ENCODE results near the gene ICE2. TPM values are rescaled to one million over a fixed set of nuclear protein-coding genes. Genes with fewer than 3 reads are reported as not detected.

ICE2 gene
- polyA plus RNA-seq, 3 donors = 10.0 to 27.0 (median 24.8) TPM

DNA sequence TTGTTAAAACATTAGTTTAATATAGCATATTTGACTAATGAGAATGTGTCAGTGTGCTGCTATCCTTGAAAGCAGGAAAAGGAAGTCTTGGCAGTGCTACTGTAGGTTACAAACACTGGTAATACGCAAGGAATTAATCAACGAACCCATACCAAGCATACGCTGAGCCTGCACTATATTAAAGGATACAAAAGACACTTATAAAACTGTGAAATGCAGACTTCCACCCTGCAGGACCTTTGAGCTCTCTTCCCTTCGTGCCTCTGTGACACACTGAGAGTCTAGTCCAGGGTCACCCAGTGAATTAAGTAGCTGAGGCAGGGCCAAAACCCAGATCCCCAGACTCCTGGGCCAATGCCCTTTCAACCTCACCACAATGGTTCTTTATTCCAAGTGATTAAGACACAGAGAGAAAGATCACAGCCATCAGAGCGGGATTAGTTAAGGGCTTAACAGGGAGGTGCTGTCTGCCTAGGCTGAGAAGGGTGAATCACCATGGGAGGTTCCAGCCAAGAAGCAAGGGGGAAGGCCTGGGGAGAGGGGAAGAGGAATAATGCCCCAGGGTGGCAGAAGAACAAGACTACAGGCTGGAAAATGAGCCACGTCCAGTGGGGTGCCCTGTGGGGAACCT is 88.0 kb downstream of the ICE2 start:
- Mint-ChIP-seq H3K4me1 (peaks cover 84% of the 10 kb centered on the region), H3K27ac (peak overlapping the region; percentile 82 to 99 (median 91)), H3K4me3 (peak overlapping the region in 1 of 2 donors; percentile 68), H3K27me3 (ENCODE audit: low read depth in 3 of 3) (peaks cover 0 to 1% (median 0%) of the 10 kb centered on the region in 3 donors), H3K36me3 (peaks cover 38 to 68% of the 10 kb centered on the region in 2 donors), H3K9me3 (no peaks in the 10 kb centered on the region)
- DNase-seq = peak; percentile 78 to 89 (median 78)
- intact Hi-C loops (cut with micrococcal nuclease) = loop anchor here in 1 of 2 donors (10.0 kb wide), 1 partner anchor 54 kb away; no protein-coding TSS in a partner anchor
- Histone ChIP-seq H3K27ac (ENCODE audit: low read depth in 1 of 2, low read length in 2 of 2) (peak overlapping the region; percentile 26 to 99), H3K9me3 (replicated peaks in 1 of 2; ENCODE audit: control insufficient read depth in 1 of 2, insufficient read depth in 1 of 2, low read length in 2 of 2) (no peaks in the 10 kb centered on the region), H4K20me1 (ENCODE audit: insufficient read depth, low read length) (peaks cover 100% of the 10 kb centered on the region), H3K36me3 (replicated peaks in 1 of 2; ENCODE audit: control insufficient read depth in 1 of 2, insufficient read depth in 2 of 2, low read length in 2 of 2) (peaks cover 4 to 55% of the 10 kb centered on the region in 2 donors), H3K4me1 (ENCODE audit: control insufficient read depth in 1 of 2, insufficient read depth in 2 of 2, low read length in 2 of 2) (peaks cover 57 to 74% of the 10 kb centered on the region in 2 donors), H2AFZ (ENCODE audit: insufficient read depth, low read depth, low read length, poor library complexity, severe bottlenecking) (no peak overlapping the region), H3K4me2 (replicated peaks; ENCODE audit: extremely low read depth, low read length, poor library complexity, severe bottlenecking) (peak overlapping the region; percentile 43), H3K27me3 (ENCODE audit: control insufficient read depth in 2 of 2, insufficient read depth in 2 of 2, low read length in 2 of 2) (no peaks in the 10 kb centered on the region), H3K4me3 (replicated peaks in 1 of 3; ENCODE audit: low read depth in 2 of 3, low read length in 3 of 3) (peak overlapping the region in 1 of 3 experiments; percentile 18), H3K79me2 (ENCODE audit: insufficient read depth, low read length) (peaks cover 100% of the 10 kb centered on the region), H3K9ac (ENCODE audit: insufficient read depth, low read length, poor library complexity, severe bottlenecking) (no peak overlapping the region)
- 76% methylated on average over 3 of the region's 6 CpGs for WGBS (ENCODE audit: insufficient coverage)
- TF ChIP-seq, protein P1, sequence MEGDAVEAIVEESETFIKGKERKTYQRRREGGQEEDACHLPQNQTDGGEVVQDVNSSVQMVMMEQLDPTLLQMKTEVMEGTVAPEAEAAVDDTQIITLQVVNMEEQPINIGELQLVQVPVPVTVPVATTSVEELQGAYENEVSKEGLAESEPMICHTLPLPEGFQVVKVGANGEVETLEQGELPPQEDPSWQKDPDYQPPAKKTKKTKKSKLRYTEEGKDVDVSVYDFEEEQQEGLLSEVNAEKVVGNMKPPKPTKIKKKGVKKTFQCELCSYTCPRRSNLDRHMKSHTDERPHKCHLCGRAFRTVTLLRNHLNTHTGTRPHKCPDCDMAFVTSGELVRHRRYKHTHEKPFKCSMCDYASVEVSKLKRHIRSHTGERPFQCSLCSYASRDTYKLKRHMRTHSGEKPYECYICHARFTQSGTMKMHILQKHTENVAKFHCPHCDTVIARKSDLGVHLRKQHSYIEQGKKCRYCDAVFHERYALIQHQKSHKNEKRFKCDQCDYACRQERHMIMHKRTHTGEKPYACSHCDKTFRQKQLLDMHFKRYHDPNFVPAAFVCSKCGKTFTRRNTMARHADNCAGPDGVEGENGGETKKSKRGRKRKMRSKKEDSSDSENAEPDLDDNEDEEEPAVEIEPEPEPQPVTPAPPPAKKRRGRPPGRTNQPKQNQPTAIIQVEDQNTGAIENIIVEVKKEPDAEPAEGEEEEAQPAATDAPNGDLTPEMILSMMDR (IDR thresholded peaks at IDR 0.05) = no peak

GRCh38 chr15:60390231-60390630 is 88.7 kb downstream of the ICE2 start:
- Histone ChIP-seq H3K36me3 (replicated peaks in 1 of 2; ENCODE audit: control insufficient read depth in 1 of 2, insufficient read depth in 2 of 2, low read length in 2 of 2) (peaks cover 11 to 55% of the 10 kb centered on the region in 2 donors), H3K27ac (ENCODE audit: low read depth in 1 of 2, low read length in 2 of 2) (peak overlapping the region in 1 of 2 donors; percentile 99), H3K4me2 (replicated peaks; ENCODE audit: extremely low read depth, low read length, poor library complexity, severe bottlenecking) (peak overlapping the region; percentile 7), H3K4me1 (ENCODE audit: control insufficient read depth in 1 of 2, insufficient read depth in 2 of 2, low read length in 2 of 2) (peaks cover 49 to 67% of the 10 kb centered on the region in 2 donors), H2AFZ (ENCODE audit: insufficient read depth, low read depth, low read length, poor library complexity, severe bottlenecking) (no peak overlapping the region), H3K9me3 (replicated peaks in 1 of 2; ENCODE audit: control insufficient read depth in 1 of 2, insufficient read depth in 1 of 2, low read length in 2 of 2) (no peaks in the 10 kb centered on the region), H3K4me3 (replicated peaks in 1 of 3; ENCODE audit: low read depth in 2 of 3, low read length in 3 of 3) (no peak overlapping the region), H3K27me3 (ENCODE audit: control insufficient read depth in 2 of 2, insufficient read depth in 2 of 2, low read length in 2 of 2) (no peaks in the 10 kb centered on the region), H4K20me1 (ENCODE audit: insufficient read depth, low read length) (peaks cover 100% of the 10 kb centered on the region), H3K9ac (ENCODE audit: insufficient read depth, low read length, poor library complexity, severe bottlenecking) (no peak overlapping the region), H3K79me2 (ENCODE audit: insufficient read depth, low read length) (peaks cover 100% of the 10 kb centered on the region)
- no peak for DNase-seq
- Mint-ChIP-seq H3K4me3 (no peak overlapping the region), H3K36me3 (peaks cover 35 to 64% of the 10 kb centered on the region in 2 donors), H3K9me3 (no peaks in the 10 kb centered on the region), H3K27ac (peak overlapping the region in 5 of 7 donors; percentile 8 to 99 (median 39)), H3K27me3 (ENCODE audit: low read depth in 3 of 3) (peaks cover 0 to 1% (median 0%) of the 10 kb centered on the region in 3 donors), H3K4me1 (peaks cover 76% of the 10 kb centered on the region)
- intact Hi-C loops (cut with micrococcal nuclease) = loop anchor here in 1 of 2 donors (10.0 kb wide), 1 partner anchor 55 kb away; no protein-coding TSS in a partner anchor
- TF ChIP-seq, protein P1 (IDR thresholded peaks at IDR 0.05) = no peak
- WGBS (ENCODE audit: insufficient coverage) = 100% methylated on average over 1 of the region's 6 CpGs
